ENCODE measurements around the gene PTGR3.

GRCh38 chr18:75211002-75211621 is 2.2 kb upstream of the PTGR3 start:
- no peak for TF ChIP-seq CTCF (IDR thresholded peaks at IDR 0.05)
- no peak for TF ChIP-seq POLR2A (IDR thresholded peaks at IDR 0.05)
